Naive thymus-derived CD8-positive, alpha-beta T cell (primary cell): Measurements from ENCODE around the gene SLC2A9. TPM values are rescaled to one million over a fixed set of nuclear protein-coding genes. Genes with fewer than 3 reads are reported as not detected.

Experiments used
- ATAC-seq, 2 donors: fragments of 150-1000 bp; cut with Tn5 transposase in 1 of 2; sonication (Bioruptor Pico), chemical (Tn5 transposase) in 1 of 2; 1 replicate in 1 of 2; 2 replicates in 1 of 2; pipeline ENCODE4 v1.10.0; 2021; ENCODE audit warnings: mild to moderate bottlenecking in 2 of 2, moderate library complexity in 2 of 2
- POLR2A ChIA-PET: fragments of 350-600 bp; sonication (Branson Sonifier 250); formaldehyde crosslinking; loops from one replicate; lab custom pipeline; 2021; ENCODE audit warnings: antibody characterized with exemption; lab: Charles Lee
- DNase-seq, 10 donors: peaks; one replicate each; pipeline versions ENCODE4 v3.0.0 to v3.0.0-alpha.2; 2020 to 2022
- H3K27ac Mint-ChIP-seq, 10 donors: one replicate each; pipeline ENCODE4 v1.8.0; 2020 to 2022; ENCODE audit warnings: mild to moderate bottlenecking in 10 of 10, mixed read lengths in 10 of 10, moderate library complexity in 4 of 10, inconsistent platforms in 1 of 10
- H3K27me3 Mint-ChIP-seq, 5 donors: one replicate each; pipeline ENCODE4 v1.8.0; 2021 to 2022; ENCODE audit warnings: mixed read lengths in 5 of 5
- H3K36me3 Mint-ChIP-seq, 3 donors: one replicate each; pipeline ENCODE4 v1.8.0; 2020 to 2022; ENCODE audit warnings: mixed read lengths in 3 of 3, mild to moderate bottlenecking in 2 of 3, inconsistent platforms in 1 of 3
- H3K4me1 Mint-ChIP-seq, 4 donors: one replicate each; pipeline ENCODE4 v1.8.0; 2021 to 2022; ENCODE audit warnings: mixed read lengths in 4 of 4
- H3K4me3 Mint-ChIP-seq, 10 donors: one replicate each; pipeline ENCODE4 v1.8.0; 2020 to 2022; ENCODE audit warnings: mild to moderate bottlenecking in 10 of 10, mixed read lengths in 10 of 10, moderate library complexity in 6 of 10, inconsistent platforms in 1 of 10
- H3K9me3 Mint-ChIP-seq, 9 donors: one replicate each; pipeline ENCODE4 v1.8.0; 2020 to 2022; ENCODE audit warnings: mixed read lengths in 9 of 9, mild to moderate bottlenecking in 3 of 9, inconsistent platforms in 1 of 9, moderate library complexity in 1 of 9
- polyA plus RNA-seq, 3 donors: library from polyadenylated mRNA; unstranded; fragments of 300-500 nt; fragmentation: Illumina TruSeq; gene quantifications; one replicate each; pipeline ENCODE4 v1.2.3, GENCODE V29; 2021
- total RNA-seq, 8 experiments: library from RNA in 2 of 8; stranded (reverse) in 2 of 8; gene quantifications; one replicate each; pipeline ENCODE4 v1.2.3 and lab custom pipeline; 2021 to 2026

The SLC2A9 gene
- total RNA-seq = 1 to 10 TPM; 3.0 to 3.4 TPM
- polyA plus RNA-seq = under 1 TPM in 2 of 3 donors, not detected in 1; 0.37 to 0.92 TPM
- 1.4 to 4.9 (median 3.0) reads per million in 6 experiments for total RNA-seq (lab: John Stamatoyannopoulos, UW)

DNA sequence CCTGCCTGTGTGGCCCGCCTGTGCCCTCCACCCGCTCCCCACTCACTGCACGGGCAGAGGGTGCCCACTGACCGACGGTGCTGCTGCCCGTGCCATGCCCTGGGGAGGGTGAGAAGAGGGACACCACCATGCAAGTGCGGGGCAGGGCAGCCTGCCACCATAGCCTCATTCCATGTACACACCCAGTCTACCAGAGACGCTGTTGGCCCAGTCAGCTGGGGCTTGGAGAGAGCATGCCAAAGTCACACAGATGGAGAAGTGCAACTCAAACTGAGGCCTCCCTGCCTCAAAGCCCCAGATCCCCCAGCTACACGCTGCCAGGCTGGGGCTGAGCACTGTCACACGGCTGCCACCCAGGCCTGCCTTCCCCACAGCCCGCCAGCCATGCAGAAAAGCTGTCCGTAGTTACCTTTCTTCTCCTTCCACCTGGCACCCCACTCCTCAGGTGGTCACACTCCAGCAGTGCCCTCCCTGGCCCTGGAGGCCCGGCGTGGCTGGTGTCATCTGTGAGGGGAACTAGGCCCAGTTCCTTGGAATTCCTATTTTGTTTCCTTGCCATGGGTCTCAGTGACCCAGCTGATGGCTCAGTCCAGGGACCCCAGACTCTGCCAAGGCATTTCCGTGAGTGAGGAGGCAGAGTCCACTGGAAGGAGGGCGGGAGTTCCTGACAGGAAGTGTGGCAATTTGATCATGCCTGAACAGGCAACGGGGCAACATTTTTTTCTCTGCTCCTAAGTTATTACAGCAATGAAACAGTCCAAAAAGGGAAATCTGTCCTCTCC lies at the start of gene SLC2A9:
TSS of gene SLC2A9 (minus strand) at position 627 of the 782 bp plus-strand sequence. CDS start at position 559, 68 bp downstream.
- ATAC-seq (no peak), DNase-seq (no peak)
- no peaks in the 10 kb centered on the region for H3K36me3 Mint-ChIP-seq
- peak within 1 kb of the TSS in 2 of 10 donors; percentile 18 to 19 for H3K4me3 Mint-ChIP-seq
- H3K4me1 Mint-ChIP-seq = peaks cover 4 to 32% (median 17%) of the 10 kb centered on the region in 4 donors
- H3K27ac Mint-ChIP-seq = peak within 1 kb of the TSS in 8 of 10 donors; percentile 21 to 99 (median 77)
- POLR2A ChIA-PET = interaction anchor here (0.7 to 1.4 kb wide), 3 partner anchors 96 to 439 kb away, joined by 3 read pairs; no protein-coding TSS in a partner anchor
- H3K9me3 Mint-ChIP-seq = no peaks in the 10 kb centered on the region
- peaks cover 0 to 5% (median 0%) of the 10 kb centered on the region in 5 donors for H3K27me3 Mint-ChIP-seq

DNA sequence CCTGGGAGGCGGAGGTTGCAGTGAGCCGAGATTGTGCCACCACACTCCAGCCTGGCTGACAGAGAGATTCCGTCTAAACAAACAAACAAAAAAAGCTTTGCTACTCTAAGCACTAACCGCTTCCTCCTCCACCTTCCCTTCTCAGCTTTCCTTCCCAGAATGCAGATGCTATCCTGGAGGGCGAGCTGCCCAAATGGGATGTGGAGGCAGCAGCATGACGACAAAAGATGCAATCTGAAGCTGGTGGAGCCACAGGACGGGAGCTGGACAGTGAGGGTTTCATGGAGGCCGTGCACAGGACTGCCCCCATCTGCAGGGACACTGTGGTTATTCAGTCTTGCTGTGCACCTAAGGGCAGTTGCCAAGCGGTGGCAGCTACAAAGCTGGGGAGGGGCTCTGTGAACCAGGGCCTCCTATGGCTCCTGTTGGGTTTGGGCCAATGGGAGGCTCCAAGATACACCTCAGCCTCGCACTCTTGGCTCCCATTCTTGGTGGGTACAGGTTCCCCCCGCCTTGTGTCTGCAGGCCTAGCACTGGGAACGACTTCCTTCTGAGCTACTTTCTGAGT lies 47.9 kb upstream of the SLC2A9 start:
- H3K9me3 Mint-ChIP-seq = no peaks in the 10 kb centered on the region
- no peak overlapping the region for H3K4me3 Mint-ChIP-seq
- ATAC-seq (no peak), DNase-seq (no peak)
- H3K36me3 Mint-ChIP-seq = peaks cover 0 to 75% (median 13%) of the 10 kb centered on the region in 3 donors
- no peaks in the 10 kb centered on the region for H3K27me3 Mint-ChIP-seq
- H3K27ac Mint-ChIP-seq = peak overlapping the region in 3 of 10 donors; percentile 25 to 49 (median 31)
- peaks cover 0 to 9% (median 7%) of the 10 kb centered on the region in 4 donors for H3K4me1 Mint-ChIP-seq
- POLR2A ChIA-PET = no interaction called here

DNA sequence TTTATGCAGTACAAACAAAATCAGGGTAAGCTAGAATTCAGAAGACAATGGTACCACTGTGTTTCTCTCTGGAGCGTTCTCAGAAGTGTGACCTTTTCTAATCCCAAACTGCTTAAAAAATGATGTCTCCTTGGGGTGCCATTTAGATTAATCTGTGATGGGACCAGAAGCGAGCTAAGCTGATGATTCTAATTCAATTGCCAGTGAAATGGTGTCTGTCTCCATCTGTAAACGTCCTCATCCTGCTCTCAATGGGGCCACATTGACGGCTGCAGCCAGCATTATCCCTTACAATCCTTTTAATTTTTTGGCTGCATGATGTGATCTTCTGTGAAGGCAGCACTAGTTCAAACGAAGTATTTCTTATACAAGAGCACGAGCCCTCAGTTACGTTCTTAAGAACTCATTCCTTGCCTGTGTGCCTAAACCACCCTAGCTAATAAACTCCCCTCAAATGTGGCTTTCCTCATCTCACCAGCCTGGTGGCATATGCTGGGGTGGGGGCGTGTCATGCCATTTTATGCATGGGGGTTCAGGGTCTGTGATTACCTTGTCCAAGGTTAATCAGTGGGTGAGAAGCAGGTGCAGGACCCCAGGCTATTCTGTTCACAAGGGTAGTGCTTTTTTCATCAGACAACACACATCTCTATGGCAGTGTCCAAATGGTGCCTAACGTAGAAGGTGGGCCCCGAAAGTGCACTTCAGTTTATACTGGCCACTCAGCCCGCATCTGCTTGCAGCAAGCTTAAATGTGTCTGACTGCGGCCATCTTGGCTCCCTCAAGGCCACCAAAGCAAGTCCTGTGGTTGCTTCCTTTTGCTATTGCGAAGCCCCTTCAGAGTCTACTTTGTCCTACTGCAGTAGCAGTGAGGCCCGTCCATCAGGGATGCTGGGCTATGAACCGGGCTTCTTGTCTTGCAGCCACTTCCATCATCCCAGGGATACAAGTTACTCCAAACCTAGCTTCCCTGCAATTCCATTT lies 45.7 kb upstream of the SLC2A9 start:
- POLR2A ChIA-PET = no interaction called here
- ATAC-seq = no peak
- Mint-ChIP-seq H3K4me1 (peaks cover 0 to 5% (median under 1%) of the 10 kb centered on the region in 4 donors), H3K27me3 (no peaks in the 10 kb centered on the region), H3K4me3 (no peak overlapping the region), H3K36me3 (peaks cover 0 to 72% (median 13%) of the 10 kb centered on the region in 3 donors), H3K9me3 (no peaks in the 10 kb centered on the region), H3K27ac (peak overlapping the region in 4 of 10 donors; percentile 27 to 74 (median 44))
- DNase-seq = no peak

GRCh38 chr4:10066206-10066605 lies 44.9 kb upstream of the SLC2A9 start:
- peaks cover 0 to 5% (median 0%) of the 10 kb centered on the region in 4 donors for H3K4me1 Mint-ChIP-seq
- POLR2A ChIA-PET = interaction anchor here (0.5 kb wide), 1 partner anchor 47 kb away, joined by 5 read pairs; no protein-coding TSS in a partner anchor
- H3K27me3 Mint-ChIP-seq = no peaks in the 10 kb centered on the region
- peak overlapping the region in 5 of 10 donors; percentile 42 to 74 (median 50) for H3K27ac Mint-ChIP-seq
- H3K36me3 Mint-ChIP-seq = peaks cover 0 to 70% (median 13%) of the 10 kb centered on the region in 3 donors
- ATAC-seq = no peak
- H3K4me3 Mint-ChIP-seq = no peak overlapping the region
- DNase-seq = no peak
- H3K9me3 Mint-ChIP-seq = no peaks in the 10 kb centered on the region

DNA sequence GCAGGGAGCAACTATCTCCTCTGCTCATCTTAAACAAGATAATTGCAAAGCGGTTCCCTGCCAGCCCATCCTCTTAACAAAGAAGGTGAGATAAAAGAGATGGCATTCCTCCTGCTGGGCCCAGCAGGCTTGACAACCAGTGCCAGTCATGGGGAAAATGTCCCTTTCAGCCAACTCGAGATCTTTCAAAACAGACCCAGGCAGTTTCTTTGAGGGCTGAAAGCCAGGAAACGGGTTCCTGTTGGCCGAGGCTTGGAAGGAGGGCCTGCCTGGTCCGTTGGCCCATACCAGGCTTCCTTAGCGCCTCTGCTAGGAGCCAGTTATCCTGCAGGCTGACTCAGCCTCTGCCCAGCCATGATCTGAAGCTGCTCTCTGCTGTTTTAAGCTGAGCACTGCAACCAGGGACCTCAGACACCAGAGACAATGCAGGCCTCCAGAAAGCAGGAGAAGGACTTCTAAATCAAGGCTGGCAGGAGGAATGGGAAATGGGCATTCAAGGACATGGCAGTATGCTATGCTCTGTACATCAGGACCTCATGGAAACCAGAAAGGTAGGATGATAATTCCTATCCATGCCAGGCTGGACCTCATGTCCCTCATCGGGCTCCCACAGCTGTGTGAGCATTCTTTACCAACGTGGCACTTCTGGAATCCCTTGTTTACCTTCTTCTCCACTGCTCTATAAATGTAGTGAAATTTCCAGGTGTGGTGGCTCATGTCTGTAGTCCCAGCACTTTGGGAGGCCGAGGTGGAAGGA lies 42.4 kb upstream of the SLC2A9 start:
- Mint-ChIP-seq H3K4me3 (no peak overlapping the region), H3K36me3 (peaks cover 0 to 77% (median 17%) of the 10 kb centered on the region in 3 donors), H3K27ac (peak overlapping the region in 3 of 10 donors; percentile 14 to 74 (median 64)), H3K9me3 (peaks cover 0 to 1% (median 0%) of the 10 kb centered on the region in 9 donors), H3K27me3 (no peaks in the 10 kb centered on the region), H3K4me1 (peaks cover 0 to 2% (median under 1%) of the 10 kb centered on the region in 4 donors)
- no peak for ATAC-seq
- no peak for DNase-seq
- POLR2A ChIA-PET = no interaction called here

DNA sequence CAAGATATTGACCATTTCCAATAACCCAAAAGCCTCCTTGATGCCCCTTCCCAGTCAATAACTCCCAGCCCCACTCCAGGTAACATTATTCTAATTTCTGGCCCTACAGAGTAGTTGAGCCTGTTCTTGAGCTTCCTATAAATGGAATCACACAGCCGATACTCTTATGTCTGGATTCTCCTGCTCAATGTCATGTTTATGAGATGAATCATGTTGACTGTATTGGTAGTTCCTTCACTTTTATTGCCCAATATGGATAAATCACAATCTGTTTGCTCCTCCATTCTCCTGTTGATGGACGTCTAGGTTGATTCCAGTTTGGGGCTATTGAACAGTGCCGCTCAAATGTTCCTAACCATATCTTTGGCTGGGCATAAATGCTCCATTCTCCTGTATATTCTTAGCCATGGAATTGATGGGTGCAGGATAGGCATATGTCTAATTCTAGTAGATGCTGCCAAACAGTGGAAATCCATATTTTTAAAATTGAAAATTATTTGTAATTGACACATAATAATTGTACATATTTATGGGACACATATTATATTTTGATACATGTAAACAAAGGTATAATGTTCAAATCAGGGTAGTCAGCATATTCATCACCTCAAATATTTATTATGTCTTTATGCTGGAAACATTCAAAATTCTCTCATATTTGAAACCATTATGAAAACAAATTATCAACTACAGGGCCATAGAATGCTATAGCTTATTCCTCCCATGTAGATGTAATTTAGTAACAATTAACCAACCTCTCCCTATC lies 40.5 kb upstream of the SLC2A9 start:
- no peak for DNase-seq

GRCh38 chr4:10058371-10058770 lies 37.1 kb upstream of the SLC2A9 start:
- Mint-ChIP-seq H3K27me3 (no peaks in the 10 kb centered on the region), H3K4me1 (peaks cover 0 to 10% (median 2%) of the 10 kb centered on the region in 4 donors), H3K27ac (no peak overlapping the region), H3K36me3 (peaks cover 5 to 54% (median 14%) of the 10 kb centered on the region in 3 donors), H3K9me3 (peaks cover 0 to 4% (median 0%) of the 10 kb centered on the region in 9 donors), H3K4me3 (no peak overlapping the region)
- ATAC-seq (no peak), DNase-seq (no peak)
- POLR2A ChIA-PET = no interaction called here

More for the DNA sequence above, 40.5 kb upstream of the SLC2A9 start:
- ATAC-seq = no peak
- Mint-ChIP-seq H3K27ac (peak overlapping the region in 2 of 10 donors; percentile 42 to 55), H3K4me3 (no peak overlapping the region), H3K4me1 (peaks cover 0 to 4% (median 0%) of the 10 kb centered on the region in 4 donors), H3K36me3 (peaks cover 0 to 76% (median 24%) of the 10 kb centered on the region in 3 donors), H3K27me3 (no peaks in the 10 kb centered on the region), H3K9me3 (peaks cover 0 to 4% (median 0%) of the 10 kb centered on the region in 9 donors)
- POLR2A ChIA-PET = no interaction called here

DNA sequence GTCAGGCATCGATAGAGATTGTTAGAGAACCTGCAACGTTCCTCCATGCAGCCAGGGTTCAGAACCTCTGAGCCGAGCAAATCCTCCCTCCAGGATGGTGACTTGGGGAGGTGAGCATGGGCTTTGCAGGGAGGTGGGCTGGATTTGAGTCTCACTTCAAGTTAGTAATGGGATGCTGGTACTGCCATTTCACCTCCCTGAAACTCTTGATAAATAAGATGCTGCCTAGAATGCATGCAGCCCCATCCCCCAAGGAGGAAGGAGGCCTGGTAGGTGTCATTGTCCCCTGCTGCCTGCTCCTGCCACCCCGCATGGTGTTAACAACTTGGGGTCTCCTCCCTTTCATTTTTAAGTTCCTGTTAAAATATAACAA lies 35.7 kb upstream of the SLC2A9 start:
- H3K4me3 Mint-ChIP-seq = no peak overlapping the region
- H3K27me3 Mint-ChIP-seq = no peaks in the 10 kb centered on the region
- ATAC-seq = no peak
- peaks cover 0 to 13% (median 7%) of the 10 kb centered on the region in 4 donors for H3K4me1 Mint-ChIP-seq
- H3K9me3 Mint-ChIP-seq = peaks cover 0 to 4% (median 0%) of the 10 kb centered on the region in 9 donors
- DNase-seq = no peak
- no peak overlapping the region for H3K27ac Mint-ChIP-seq
- POLR2A ChIA-PET = no interaction called here
- peaks cover 5 to 42% (median 14%) of the 10 kb centered on the region in 3 donors for H3K36me3 Mint-ChIP-seq

GRCh38 chr4:10056334-10057022 lies 35.2 kb upstream of the SLC2A9 start:
- DNase-seq = no peak
- no peak for ATAC-seq
- POLR2A ChIA-PET = no interaction called here
- Mint-ChIP-seq H3K27me3 (no peaks in the 10 kb centered on the region), H3K36me3 (peaks cover 5 to 40% (median 14%) of the 10 kb centered on the region in 3 donors), H3K9me3 (peaks cover 0 to 4% (median 0%) of the 10 kb centered on the region in 9 donors), H3K4me3 (no peak overlapping the region), H3K4me1 (peaks cover 0 to 13% (median 7%) of the 10 kb centered on the region in 4 donors), H3K27ac (peak overlapping the region in 3 of 10 donors; percentile 38 to 68 (median 53))

- Mint-ChIP-seq H3K4me3 (no peak overlapping the region), H3K27ac (peak overlapping the region in 3 of 10 donors; percentile 2 to 38 (median 3)), H3K36me3 (peaks cover 5 to 34% (median 14%) of the 10 kb centered on the region in 3 donors), H3K4me1 (peaks cover 0 to 13% (median 7%) of the 10 kb centered on the region in 4 donors), H3K9me3 (peaks cover 0 to 4% (median 0%) of the 10 kb centered on the region in 9 donors), H3K27me3 (no peaks in the 10 kb centered on the region)
- POLR2A ChIA-PET = no interaction called here
- DNase-seq (no peak), ATAC-seq (no peak)
Measured at GRCh38 chr4:10055871-10056270, 34.6 kb upstream of the SLC2A9 start.
